ENCODE results near the gene COL4A1. TPM values are rescaled to one million over a fixed set of nuclear protein-coding genes. Genes with fewer than 3 reads are reported as not detected.

The COL4A1 gene
- total RNA-seq, 1 donor from 2014 or later = 756 TPM

GRCh38 chr13:110215606-110216005 is 91.4 kb downstream of the COL4A1 start:
- H3K27me3 ChIP-seq = no peaks in the 10 kb centered on the region
- H3K4me3 ChIP-seq = no peak overlapping the region
- TF ChIP-seq, protein P1, sequence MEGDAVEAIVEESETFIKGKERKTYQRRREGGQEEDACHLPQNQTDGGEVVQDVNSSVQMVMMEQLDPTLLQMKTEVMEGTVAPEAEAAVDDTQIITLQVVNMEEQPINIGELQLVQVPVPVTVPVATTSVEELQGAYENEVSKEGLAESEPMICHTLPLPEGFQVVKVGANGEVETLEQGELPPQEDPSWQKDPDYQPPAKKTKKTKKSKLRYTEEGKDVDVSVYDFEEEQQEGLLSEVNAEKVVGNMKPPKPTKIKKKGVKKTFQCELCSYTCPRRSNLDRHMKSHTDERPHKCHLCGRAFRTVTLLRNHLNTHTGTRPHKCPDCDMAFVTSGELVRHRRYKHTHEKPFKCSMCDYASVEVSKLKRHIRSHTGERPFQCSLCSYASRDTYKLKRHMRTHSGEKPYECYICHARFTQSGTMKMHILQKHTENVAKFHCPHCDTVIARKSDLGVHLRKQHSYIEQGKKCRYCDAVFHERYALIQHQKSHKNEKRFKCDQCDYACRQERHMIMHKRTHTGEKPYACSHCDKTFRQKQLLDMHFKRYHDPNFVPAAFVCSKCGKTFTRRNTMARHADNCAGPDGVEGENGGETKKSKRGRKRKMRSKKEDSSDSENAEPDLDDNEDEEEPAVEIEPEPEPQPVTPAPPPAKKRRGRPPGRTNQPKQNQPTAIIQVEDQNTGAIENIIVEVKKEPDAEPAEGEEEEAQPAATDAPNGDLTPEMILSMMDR (IDR thresholded peaks at IDR 0.05) = no peak
- no peaks in the 10 kb centered on the region for H3K9me3 ChIP-seq
- intact Hi-C loops (cut with DNase I) = loop anchor here (5.0 to 10.0 kb wide), 2 partner anchors 307 to 499 kb away; partner anchors contain the start of gene ING1
- peaks cover 9 to 42% of the 10 kb centered on the region in 2 donors for H3K4me1 ChIP-seq
- DNase-seq (ENCODE audit: low spot score in 2 of 2) = no peak
- H3K27ac ChIP-seq = peak overlapping the region; percentile 82 to 89
- H3K36me3 ChIP-seq = peaks cover 30 to 36% of the 10 kb centered on the region in 2 donors

DNA sequence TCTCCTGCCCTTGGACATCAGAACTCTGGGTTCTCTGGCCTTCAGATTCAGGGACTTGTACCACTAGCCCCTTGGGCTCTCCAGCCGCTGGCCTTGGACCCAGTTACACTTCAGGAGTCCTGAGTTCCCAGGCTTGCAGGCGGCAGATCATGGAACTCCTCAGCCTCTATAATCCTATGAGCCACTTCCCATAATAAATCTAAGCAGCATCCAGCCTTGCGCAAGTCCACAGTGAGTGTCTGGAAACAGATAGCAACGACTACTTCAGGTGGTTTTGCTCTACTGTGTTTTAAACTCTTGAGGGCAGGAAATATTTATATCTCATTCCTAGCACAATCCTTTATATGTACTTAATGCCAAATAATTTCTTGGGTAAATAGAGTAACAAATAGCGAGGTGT is 92.3 kb downstream of the COL4A1 start:
- TF ChIP-seq, protein P1 (IDR thresholded peaks at IDR 0.05) = no peak
- Histone ChIP-seq H3K4me1 (peaks cover 9 to 39% of the 10 kb centered on the region in 2 donors), H3K9me3 (no peaks in the 10 kb centered on the region), H3K4me3 (no peak overlapping the region), H3K27me3 (no peaks in the 10 kb centered on the region), H3K27ac (peak overlapping the region; percentile 82 to 89), H3K36me3 (peaks cover 38 to 44% of the 10 kb centered on the region in 2 donors)
- intact Hi-C loops (cut with DNase I) = loop anchor here (5.0 to 10.0 kb wide), 2 partner anchors 308 to 500 kb away; partner anchors contain the start of gene ING1
- no peak for DNase-seq (ENCODE audit: low spot score in 2 of 2)

DNA sequence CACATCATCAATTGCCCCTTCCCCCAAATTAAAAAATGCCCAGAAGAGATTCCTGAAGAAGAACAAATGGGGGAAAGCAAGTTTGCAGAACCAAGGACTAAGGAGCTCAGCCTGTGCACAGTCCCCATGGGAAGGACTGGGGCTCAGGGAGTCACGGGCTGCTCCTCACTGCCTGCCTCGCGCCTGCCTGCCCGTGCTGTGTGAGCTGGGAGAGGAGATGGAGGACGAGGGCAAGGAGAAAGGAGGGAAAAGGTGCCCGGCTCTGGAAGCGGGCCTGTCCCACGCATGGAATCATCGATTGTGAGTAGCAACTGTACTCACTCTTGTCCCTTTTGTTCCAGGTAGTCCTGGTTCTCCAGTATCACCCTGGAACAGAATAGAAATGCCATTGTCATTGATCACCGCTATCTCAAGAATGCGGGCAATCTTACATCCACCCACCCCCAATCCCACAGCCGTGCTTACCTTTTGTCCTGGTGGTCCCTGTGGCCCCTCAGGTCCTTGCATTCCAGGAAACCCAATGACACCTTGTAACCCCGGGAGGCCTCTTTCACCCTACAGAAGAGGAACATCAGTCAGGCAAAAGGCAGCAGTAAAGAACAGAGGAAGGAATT is 93.4 kb downstream of the COL4A1 start:
- Histone ChIP-seq H3K9me3 (no peaks in the 10 kb centered on the region), H3K36me3 (peaks cover 48 to 52% of the 10 kb centered on the region in 2 donors), H3K4me3 (no peak overlapping the region), H3K27me3 (no peaks in the 10 kb centered on the region), H3K4me1 (peaks cover 9 to 30% of the 10 kb centered on the region in 2 donors), H3K27ac (peak overlapping the region; percentile 82 to 89)
- intact Hi-C loops (cut with DNase I) = loop anchor here (10.0 kb wide), 1 partner anchor 501 kb away; the partner anchor contains the start of gene ING1
- DNase-seq (ENCODE audit: low spot score in 2 of 2) = no peak
- TF ChIP-seq, protein P1 (IDR thresholded peaks at IDR 0.05) = no peak

DNA sequence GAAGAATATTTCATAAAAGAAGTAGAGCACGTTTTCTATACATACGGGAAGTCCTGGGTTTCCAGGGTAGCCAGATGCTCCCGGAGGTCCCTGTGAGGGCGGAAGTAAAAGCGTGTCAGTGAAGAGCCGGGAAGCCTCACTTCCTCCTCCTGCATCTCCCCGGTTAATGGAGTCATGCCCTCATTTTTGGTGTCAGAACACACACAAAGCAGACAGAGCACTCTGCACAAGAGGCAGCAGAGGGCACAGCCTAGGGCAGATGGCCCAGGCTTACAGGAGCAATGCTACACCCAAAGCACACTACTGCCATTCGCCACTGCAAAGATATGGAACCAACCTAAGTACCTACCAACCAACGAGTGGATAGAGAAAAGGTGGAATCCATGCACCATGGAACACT is 94.4 kb downstream of the COL4A1 start:
- Histone ChIP-seq H3K4me3 (no peak overlapping the region), H3K4me1 (peaks cover 9 to 23% of the 10 kb centered on the region in 2 donors), H3K36me3 (peaks cover 58 to 62% of the 10 kb centered on the region in 2 donors), H3K27me3 (no peaks in the 10 kb centered on the region), H3K9me3 (no peaks in the 10 kb centered on the region), H3K27ac (no peak overlapping the region)
- TF ChIP-seq, protein P1 (IDR thresholded peaks at IDR 0.05) = no peak
- intact Hi-C loops (cut with DNase I) = loop anchor here (10.0 kb wide), 1 partner anchor 502 kb away; the partner anchor contains the start of gene ING1
- DNase-seq (ENCODE audit: low spot score in 2 of 2) = no peak

- H3K4me1 ChIP-seq = peaks cover 9 to 17% of the 10 kb centered on the region in 2 donors
- TF ChIP-seq, protein P1 (IDR thresholded peaks at IDR 0.05) = no peak
- H3K4me3 ChIP-seq = no peak overlapping the region
- no peak overlapping the region for H3K27ac ChIP-seq
- DNase-seq (ENCODE audit: low spot score in 2 of 2) = no peak
- H3K27me3 ChIP-seq = no peaks in the 10 kb centered on the region
- H3K36me3 ChIP-seq = peaks cover 66 to 70% of the 10 kb centered on the region in 2 donors
- intact Hi-C loops (cut with DNase I) = loop anchor here (10.0 kb wide), 1 partner anchor 503 kb away; the partner anchor contains the start of gene ING1
- H3K9me3 ChIP-seq = no peaks in the 10 kb centered on the region
Measured at GRCh38 chr13:110211735-110212134, 95.2 kb downstream of the COL4A1 start.

Data from ascending aorta (tissue), 2 donors.